SK-N-SH (cell line): ENCODE measurements around the gene ADCYAP1R1. TPM values are rescaled to one million over a fixed set of nuclear protein-coding genes. Genes with fewer than 3 reads are reported as not detected.

Experiments used
- CTCF ChIA-PET: fragments of 300-600, 350-600 bp; formaldehyde crosslinking; extraction: SDS; loops from one replicate; lab custom pipeline; 2021; lab: Yijun Ruan, JAX
- POLR2A ChIA-PET: fragments of 350-600 bp; sonication (Branson Sonifier 250); formaldehyde crosslinking; extraction: SDS; loops from one replicate; lab custom pipeline; 2020; ENCODE audit warnings: antibody characterized with exemption, inconsistent platforms; lab: Yijun Ruan, JAX
- DNase-seq: peaks from one replicate; pipeline ENCODE4 v3.0.0; 2012
- H2AFZ ChIP-seq: fragments of 200-600 bp; sonication (generic); 2 replicates; pipeline ENCODE4 v1.8.1; 2016; ENCODE audit warnings: antibody characterized with exemption, mild to moderate bottlenecking, low read depth
- H3F3A ChIP-seq: fragments of 200-600 bp; sonication (generic); replicated peaks from 2 replicates; pipeline ENCODE3; 2016; ENCODE audit warnings: antibody characterized with exemption, mild to moderate bottlenecking; ENCODE audit not compliant: insufficient read depth
- H3K27ac ChIP-seq, 2 experiments: fragments of 200-500 bp in 1 of 2; fragments of 200-600 bp in 1 of 2; sonication (Bioruptor generic) in 1 of 2; sonication (generic), shearing (Covaris generic) in 1 of 2; 2 replicates each; pipeline versions ENCODE4 v1.5.1 to v1.6.1; 2014 to 2016; ENCODE audit warnings: low read depth in 2 of 2, inconsistent platforms in 1 of 2, low read length in 1 of 2, mild to moderate bottlenecking in 1 of 2, mixed read lengths in 1 of 2
- H3K27me3 ChIP-seq: fragments of 200-600 bp; sonication (generic), shearing (Covaris generic); 2 replicates; pipeline ENCODE4 v1.6.1; 2016; ENCODE audit warnings: mixed run types; ENCODE audit not compliant: insufficient read depth
- H3K36me3 ChIP-seq, 2 experiments: fragments of 200-500 bp in 1 of 2; fragments of 200-600 bp in 1 of 2; sonication (Bioruptor generic) in 1 of 2; sonication (generic) in 1 of 2; replicated peaks in 1 of 2; 2 replicates each; pipeline versions ENCODE3 to v1.5.1; 2014 to 2016; ENCODE audit warnings: low read length in 1 of 2, mild to moderate bottlenecking in 1 of 2; ENCODE audit not compliant: insufficient read depth in 2 of 2, control insufficient read depth in 1 of 2
- H3K4me1 ChIP-seq, 2 experiments: fragments of 200-500 bp in 1 of 2; fragments of 200-600 bp in 1 of 2; sonication (Bioruptor generic) in 1 of 2; sonication (generic), shearing (Covaris generic) in 1 of 2; 2 replicates each; pipeline versions ENCODE4 v1.5.1 to v1.6.1; 2014 to 2016; ENCODE audit warnings: low read depth in 1 of 2, low read length in 1 of 2, mixed run types in 1 of 2; ENCODE audit not compliant: insufficient read depth in 2 of 2, control insufficient read depth in 1 of 2
- H3K4me2 ChIP-seq: fragments of 200-600 bp; sonication (generic), shearing (Covaris generic); 2 replicates; pipeline ENCODE4 v1.6.1; 2017; ENCODE audit warnings: mixed run types
- H3K4me3 ChIP-seq, 2 experiments: fragments of 200-500 bp in 1 of 2; fragments of 200-600 bp in 1 of 2; sonication (Bioruptor generic) in 1 of 2; sonication (generic), shearing (Covaris generic) in 1 of 2; 2 replicates each; pipeline versions ENCODE4 v1.5.1 to v1.8.1; 2014 to 2016; ENCODE audit warnings: low read depth in 2 of 2, inconsistent platforms in 1 of 2, low read length in 1 of 2, mild to moderate bottlenecking in 1 of 2, mixed read lengths in 1 of 2, moderate library complexity in 1 of 2
- H3K79me2 ChIP-seq: fragments of 200-600 bp; sonication (generic); 2 replicates; pipeline ENCODE4 v1.8.1; 2017; ENCODE audit warnings: mild to moderate bottlenecking; ENCODE audit not compliant: insufficient read depth
- H3K9ac ChIP-seq: fragments of 200-600 bp; sonication (generic); 2 replicates; pipeline ENCODE4 v1.6.1; 2017; ENCODE audit warnings: mixed run types
- H3K9me2 ChIP-seq: fragments of 200-600 bp; sonication (generic); 2 replicates; pipeline ENCODE4 v1.6.1; 2017; ENCODE audit warnings: mixed run types
- H3K9me3 ChIP-seq: fragments of 200-600 bp; sonication (generic); 2 replicates; pipeline ENCODE4 v1.6.1; 2017; ENCODE audit warnings: mixed run types, mild to moderate bottlenecking, moderate library complexity
- H4K20me1 ChIP-seq: fragments of 200-600 bp; sonication (generic); 2 replicates; pipeline ENCODE4 v1.6.1; 2017; ENCODE audit warnings: mild to moderate bottlenecking, mixed run types; ENCODE audit not compliant: insufficient read depth
- CTCF ChIP-seq: fragments of 200-600 bp; sonication (generic); IDR thresholded peaks from 2 replicates; pipeline ENCODE4 v1.6.1; 2017; ENCODE audit warnings: antibody characterized with exemption, mild to moderate bottlenecking, moderate library complexity
- GABPA ChIP-seq: IDR thresholded peaks from 2 replicates; pipeline ENCODE4 v1.4.0; 2012; ENCODE audit warnings: low read depth, mild to moderate bottlenecking
- GATA2 ChIP-seq: sonication (generic); formaldehyde crosslinking; IDR thresholded peaks from 2 replicates; pipeline ENCODE4 v1.5.0; 2020; ENCODE audit warnings: mild to moderate bottlenecking, missing genetic modification reagents
- IRF3 ChIP-seq: fragments of 150-350 bp; IDR thresholded peaks from 2 replicates; pipeline ENCODE4 v1.6.1; 2016; ENCODE audit warnings: mild to moderate bottlenecking, low read depth, low read length
- MAX ChIP-seq: IDR thresholded peaks from 2 replicates; pipeline ENCODE4 v1.4.0; 2012; ENCODE audit warnings: low read depth
- MXI1 ChIP-seq: IDR thresholded peaks from 2 replicates; pipeline ENCODE4 v1.6.1; 2012; ENCODE audit warnings: mild to moderate bottlenecking, low read depth, low read length, improper control_type of control experiment
- NFIC ChIP-seq: IDR thresholded peaks from 2 replicates; pipeline ENCODE4 v1.4.0; 2012; ENCODE audit warnings: borderline replicate concordance
- RCOR1 ChIP-seq: fragments of 150-350 bp; IDR thresholded peaks from 2 replicates; pipeline ENCODE4 v1.6.1; 2017; ENCODE audit warnings: antibody characterized with exemption, low read length
- REST ChIP-seq: IDR thresholded peaks from 2 replicates; pipeline ENCODE4 v1.6.1; 2012; ENCODE audit warnings: mild to moderate bottlenecking, low read depth, low read length, moderate library complexity
- RXRA ChIP-seq: IDR thresholded peaks from 2 replicates; pipeline ENCODE4 v1.4.0; 2012; ENCODE audit warnings: low read depth, mild to moderate bottlenecking, borderline replicate concordance
- SIN3A ChIP-seq: IDR thresholded peaks from 2 replicates; pipeline ENCODE4 v1.6.1; 2012; ENCODE audit warnings: low read depth, mild to moderate bottlenecking, low read length, moderate library complexity, borderline replicate concordance
- SMC3 ChIP-seq: IDR thresholded peaks from 2 replicates; pipeline ENCODE4 v1.6.1; 2012; ENCODE audit warnings: low read depth, low read length, improper control_type of control experiment
- TAF1 ChIP-seq: IDR thresholded peaks from 2 replicates; pipeline ENCODE4 v1.6.1; 2012; ENCODE audit warnings: low read depth, mild to moderate bottlenecking, low read length, moderate library complexity, borderline replicate concordance
- USF1 ChIP-seq: IDR thresholded peaks from 2 replicates; pipeline ENCODE4 v1.4.0; 2012; ENCODE audit warnings: low read depth, borderline replicate concordance
- USF2 ChIP-seq: fragments of 150-350 bp; IDR thresholded peaks from 2 replicates; pipeline ENCODE4 v1.6.1; 2017; ENCODE audit warnings: antibody characterized with exemption, low read length, low read depth, borderline replicate concordance
- YY1 ChIP-seq: IDR thresholded peaks from 2 replicates; pipeline ENCODE4 v1.4.0; 2012; ENCODE audit warnings: low read depth, mild to moderate bottlenecking
- WGBS: methylation state at CpG from one replicate; pipeline ENCODE4 v1.1.6; 2017; ENCODE audit warnings: low lambda C conversion rate; 5-methylcytosine and 5-hydroxymethylcytosine counted together
- polyA plus RNA-seq, 3 experiments: library from polyadenylated mRNA; depleted of rRNA; stranded (reverse); fragments of >200 nt; gene quantifications; 2 replicates each; pipeline ENCODE4 v1.2.3, GENCODE V29; 2012

ADCYAP1R1 gene
- polyA plus RNA-seq, 1 of the 3 experiments (the other 2 are of a cell fraction) = 0.08 TPM

GRCh38 chr7:31061185-31061584 is 9.1 kb downstream of the ADCYAP1R1 start:
- no peak overlapping the region for H3K4me3 ChIP-seq
- no peaks in the 10 kb centered on the region for H4K20me1 ChIP-seq
- DNase-seq = peak; percentile 57
- no peaks in the 10 kb centered on the region for H3K9me3 ChIP-seq
- peaks cover 0 to 9% of the 10 kb centered on the region in 2 experiments; a peak in 1 of 4 replicates for H3K4me1 ChIP-seq
- H2AFZ ChIP-seq = no peak overlapping the region
- TF ChIP-seq USF2 (no peak), MXI1 (no peak), NFIC (no peak), TAF1 (no peak), SIN3A (no peak), RCOR1 (no peak), GABPA (no peak), IRF3 (no peak), CTCF (no peak), USF1 (no peak)
- no peak overlapping the region for H3K9ac ChIP-seq
- H3K36me3 ChIP-seq = no peaks in the 10 kb centered on the region
- POLR2A ChIA-PET = interaction anchor here (1.0 kb wide), 1 partner anchor 14 kb away, joined by 4 read pairs; no protein-coding TSS in a partner anchor
- 17% methylated on average over 1 of the region's 5 CpGs for WGBS
- H3K79me2 ChIP-seq = no peaks in the 10 kb centered on the region
- H3K27ac ChIP-seq = no peak overlapping the region
- H3K9me2 ChIP-seq = no peaks in the 10 kb centered on the region
- H3F3A ChIP-seq = no peaks in the 10 kb centered on the region
- CTCF ChIA-PET = interaction anchor here (1.0 to 31.5 kb wide), 9 partner anchors 9 to 77 kb away, joined by 3 to 337 read pairs (median 6); partner anchors contain the start of gene ADCYAP1R1
- no peaks in the 10 kb centered on the region for H3K27me3 ChIP-seq
- no peak overlapping the region for H3K4me2 ChIP-seq

- ChIA-PET POLR2A (no interaction called here), CTCF (interaction anchor here (1.2 to 31.5 kb wide), 5 partner anchors 10 to 79 kb away, joined by 4 to 337 read pairs (median 36); no protein-coding TSS in a partner anchor)
- Histone ChIP-seq H3K9ac (no peak overlapping the region), H3K27ac (no peak overlapping the region), H2AFZ (no peak overlapping the region), H3K36me3 (no peaks in the 10 kb centered on the region), H3K9me2 (no peaks in the 10 kb centered on the region), H3K9me3 (no peaks in the 10 kb centered on the region), H3K4me1 (peaks cover 0 to 9% of the 10 kb centered on the region in 2 experiments; a peak in 1 of 4 replicates), H3K79me2 (no peaks in the 10 kb centered on the region), H3F3A (no peaks in the 10 kb centered on the region), H3K4me2 (no peak overlapping the region), H4K20me1 (no peaks in the 10 kb centered on the region), H3K27me3 (no peaks in the 10 kb centered on the region), H3K4me3 (no peak overlapping the region)
- WGBS = 35% methylated on average over 8 of the region's 8 CpGs
- DNase-seq = no peak
- no peak for TF ChIP-seq YY1
- TF ChIP-seq REST = no peak
- TF ChIP-seq MXI1 = no peak
- TF ChIP-seq GATA2 = no peak
- TF ChIP-seq SMC3 = no peak
- TF ChIP-seq GABPA = no peak
- TF ChIP-seq RXRA = no peak
- no peak for TF ChIP-seq MAX
Measured at GRCh38 chr7:31062746-31063435, 10.8 kb downstream of the ADCYAP1R1 start.
